Glutamatergic neuron (in vitro differentiated cells): ENCODE measurements around the gene CMKLR1. TPM values are rescaled to one million over a fixed set of nuclear protein-coding genes. Genes with fewer than 3 reads are reported as not detected.

ENCODE experiments used
- DNase-seq: peaks from one replicate; pipeline ENCODE4 v3.0.0; 2022
- H3K27ac Mint-ChIP-seq: one replicate; pipeline ENCODE4 v1.8.0; 2020; ENCODE audit warnings: mild to moderate bottlenecking, mixed read lengths, inconsistent platforms; ENCODE audit not compliant: unreplicated experiment
- H3K27me3 Mint-ChIP-seq: one replicate; pipeline ENCODE4 v1.8.0; 2020; ENCODE audit warnings: mild to moderate bottlenecking, moderate library complexity, mixed read lengths, inconsistent platforms; ENCODE audit not compliant: unreplicated experiment
- H3K36me3 Mint-ChIP-seq: one replicate; pipeline ENCODE4 v1.8.0; 2020; ENCODE audit warnings: mild to moderate bottlenecking, mixed read lengths, inconsistent platforms; ENCODE audit not compliant: unreplicated experiment
- H3K4me1 Mint-ChIP-seq: one replicate; pipeline ENCODE4 v1.8.0; 2020; ENCODE audit warnings: mild to moderate bottlenecking, low read depth, mixed read lengths, inconsistent platforms; ENCODE audit not compliant: unreplicated experiment
- H3K4me3 Mint-ChIP-seq: one replicate; pipeline ENCODE4 v1.8.0; 2020; ENCODE audit warnings: mild to moderate bottlenecking, mixed read lengths, inconsistent platforms; ENCODE audit not compliant: unreplicated experiment
- H3K9me3 Mint-ChIP-seq: one replicate; pipeline ENCODE4 v1.8.0; 2020; ENCODE audit warnings: mild to moderate bottlenecking, moderate library complexity, mixed read lengths, inconsistent platforms; ENCODE audit not compliant: unreplicated experiment
- CTCF ChIP-seq: fragments of 200-600 bp; sonication (generic); IDR thresholded peaks from one replicate; pipeline ENCODE4 v1.5.0; 2021; ENCODE audit not compliant: partially characterized antibody, unreplicated experiment
- total RNA-seq: library from RNA; stranded (reverse); fragmentation: NEBNext Ultra II Directional; extraction: Animal tissue kit (Norgen Biotek cat#: 25700); gene quantifications from one replicate; pipeline ENCODE4 v1.2.1, GENCODE V29; 2021; ENCODE audit not compliant: unreplicated experiment

The CMKLR1 gene
- total RNA-seq, 1 donor from 2014 or later: not detected

GRCh38 chr12:108252523-108252922, 86.6 kb downstream of the CMKLR1 start:
- peaks cover 24% of the 10 kb centered on the region for H3K4me1 Mint-ChIP-seq
- H3K4me3 Mint-ChIP-seq: no peak overlapping the region
- no peaks in the 10 kb centered on the region for H3K36me3 Mint-ChIP-seq
- no peak for DNase-seq
- no peak overlapping the region for H3K27ac Mint-ChIP-seq
- no peaks in the 10 kb centered on the region for H3K9me3 Mint-ChIP-seq
- peaks cover 8% of the 10 kb centered on the region for H3K27me3 Mint-ChIP-seq
- TF ChIP-seq CTCF: no peak

GRCh38 chr12:108248011-108248410, 91.1 kb downstream of the CMKLR1 start:
- no peak for DNase-seq
- Mint-ChIP-seq H3K27ac (no peak overlapping the region), H3K4me3 (no peak overlapping the region), H3K4me1 (peaks cover 14% of the 10 kb centered on the region), H3K9me3 (no peaks in the 10 kb centered on the region), H3K36me3 (peaks cover 4% of the 10 kb centered on the region), H3K27me3 (peaks cover 15% of the 10 kb centered on the region)
- no peak for TF ChIP-seq CTCF

- no peak for DNase-seq
- TF ChIP-seq CTCF: no peak
- H3K9me3 Mint-ChIP-seq: no peaks in the 10 kb centered on the region
- no peak overlapping the region for H3K4me3 Mint-ChIP-seq
- peaks cover 16% of the 10 kb centered on the region for H3K27me3 Mint-ChIP-seq
- H3K4me1 Mint-ChIP-seq: peaks cover 17% of the 10 kb centered on the region
- H3K27ac Mint-ChIP-seq: no peak overlapping the region
- H3K36me3 Mint-ChIP-seq: peaks cover 4% of the 10 kb centered on the region
Measured at GRCh38 chr12:108247130-108247529, 92.0 kb downstream of the CMKLR1 start.

- peak overlapping the region; percentile 54 for H3K4me3 Mint-ChIP-seq
- H3K4me1 Mint-ChIP-seq: peaks cover 21% of the 10 kb centered on the region
- H3K27me3 Mint-ChIP-seq: peaks cover 15% of the 10 kb centered on the region
- peaks cover 15% of the 10 kb centered on the region for H3K36me3 Mint-ChIP-seq
- H3K27ac Mint-ChIP-seq: peak overlapping the region; percentile 87
- DNase-seq: peak; percentile 56
- no peak for TF ChIP-seq CTCF
- peaks cover 1% of the 10 kb centered on the region for H3K9me3 Mint-ChIP-seq
Measured at GRCh38 chr12:108241986-108242703, 97.0 kb downstream of the CMKLR1 start.

GRCh38 chr12:108240928-108241327, 98.2 kb downstream of the CMKLR1 start:
- TF ChIP-seq CTCF: no peak
- Mint-ChIP-seq H3K4me1 (peaks cover 28% of the 10 kb centered on the region), H3K27ac (no peak overlapping the region), H3K9me3 (peaks cover 3% of the 10 kb centered on the region), H3K27me3 (peaks cover 14% of the 10 kb centered on the region), H3K4me3 (no peak overlapping the region), H3K36me3 (peaks cover 11% of the 10 kb centered on the region)
- no peak for DNase-seq
